Muscle layer of colon (tissue), 2 donors: Measurements from ENCODE around the gene FSTL5.

Experiments
- H3K27ac ChIP-seq: one replicate; pipeline ENCODE4 v1.7.0; 2013; ENCODE audit warnings: low read depth, mild to moderate bottlenecking, low read length, moderate library complexity
- H3K27me3 ChIP-seq, 2 donors: one replicate each; pipeline ENCODE4 v1.7.0; 2013; ENCODE audit warnings: low read length in 2 of 2, mild to moderate bottlenecking in 2 of 2; ENCODE audit not compliant: insufficient read depth in 2 of 2, control insufficient read depth in 1 of 2
- H3K36me3 ChIP-seq: one replicate; pipeline ENCODE4 v1.7.0; 2013; ENCODE audit warnings: mild to moderate bottlenecking, low read length; ENCODE audit not compliant: insufficient read depth
- H3K4me1 ChIP-seq: one replicate; pipeline ENCODE4 v1.7.0; 2013; ENCODE audit warnings: mild to moderate bottlenecking, low read length; ENCODE audit not compliant: insufficient read depth
- H3K4me3 ChIP-seq, 2 donors: one replicate each; pipeline ENCODE4 v1.7.0; 2013; ENCODE audit warnings: low read length in 2 of 2, low read depth in 1 of 2, mild to moderate bottlenecking in 1 of 2, moderate library complexity in 1 of 2
- H3K9ac ChIP-seq: one replicate; pipeline ENCODE4 v1.7.0; 2013; ENCODE audit warnings: low read length
- H3K9me3 ChIP-seq: one replicate; pipeline ENCODE4 v1.7.0; 2013; ENCODE audit warnings: mild to moderate bottlenecking, low read length
- donor health status: abdominal sarcoma.
- donor health status: Adenocarcinoma of cecum.

The FSTL5 gene

DNA sequence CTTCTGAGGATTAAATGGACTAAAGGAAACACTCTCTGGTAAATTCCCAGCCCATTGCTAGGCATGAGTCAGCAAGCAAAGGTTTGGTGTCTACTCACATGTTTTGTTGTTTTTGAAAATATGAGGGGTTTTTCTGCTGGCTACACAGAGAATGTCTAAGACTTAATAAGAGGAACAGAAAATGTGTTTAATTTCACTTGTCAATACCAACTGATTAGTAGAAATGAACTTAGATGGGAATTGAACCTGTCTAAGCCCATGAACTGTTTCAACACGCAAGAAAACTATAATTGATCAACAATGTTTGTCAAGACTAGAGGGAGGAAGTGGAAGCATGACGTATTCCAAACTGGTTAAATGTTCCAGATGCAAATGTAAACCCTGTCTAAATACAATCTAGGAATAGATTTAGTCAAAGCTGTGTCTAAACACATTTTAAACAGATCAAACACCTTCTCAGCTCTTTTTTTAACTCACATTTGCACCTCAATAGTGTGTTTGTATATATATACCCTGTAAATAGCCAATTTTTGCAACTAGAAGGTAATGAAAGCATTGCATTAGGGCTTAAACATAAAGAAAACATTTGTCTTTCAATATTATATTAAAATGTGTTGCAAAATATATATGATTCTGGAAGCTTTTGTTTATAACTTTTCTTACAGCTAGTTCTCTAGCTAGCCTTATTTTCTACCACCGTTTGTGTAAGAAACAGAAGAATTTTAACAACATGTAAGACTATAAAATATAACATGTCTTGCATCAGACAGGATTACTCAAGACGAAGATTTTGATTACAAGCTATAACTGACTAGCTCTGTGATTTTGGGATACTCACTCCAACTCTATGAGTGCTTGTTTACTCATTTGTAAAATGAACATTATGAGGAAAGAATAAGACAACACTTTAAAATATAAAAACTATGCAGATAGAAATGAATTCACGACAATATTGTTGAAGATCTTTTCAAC, 607.8 kb downstream of the FSTL5 start:
- H3K9me3 ChIP-seq = no peaks in the 10 kb centered on the region
- no peak overlapping the region for H3K27ac ChIP-seq
- H3K36me3 ChIP-seq = no peaks in the 10 kb centered on the region

DNA sequence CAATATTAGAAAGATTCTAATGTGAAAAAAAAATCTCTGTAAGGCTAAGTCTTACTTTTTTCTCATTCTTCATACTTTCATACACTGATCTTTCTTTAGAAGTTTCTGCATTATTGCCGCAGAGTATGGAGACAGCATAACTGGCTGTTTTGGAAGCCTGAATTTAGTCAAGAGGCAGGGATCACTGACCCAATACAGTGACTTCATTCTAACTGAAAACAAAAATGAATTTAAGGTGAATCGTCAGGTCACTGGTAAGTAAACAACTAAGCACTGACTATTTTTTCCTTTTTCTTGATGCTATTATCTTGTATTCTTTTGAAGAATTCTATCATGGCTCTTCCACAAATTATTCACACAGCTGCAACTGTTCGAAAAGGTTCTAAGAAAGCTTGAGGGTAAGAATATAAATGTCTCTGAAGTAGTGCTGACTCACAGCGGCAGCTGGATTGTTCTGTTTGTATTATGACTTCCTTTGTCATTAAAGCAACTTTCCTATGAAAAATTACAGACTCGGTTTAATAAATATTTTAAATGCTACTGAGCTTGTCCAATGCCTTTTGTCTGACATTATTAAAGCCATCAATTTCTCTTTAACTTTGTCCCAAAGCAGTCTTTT, 609.3 kb downstream of the FSTL5 start:
- Histone ChIP-seq H3K4me3 (no peak overlapping the region), H3K4me1 (no peaks in the 10 kb centered on the region), H3K36me3 (no peaks in the 10 kb centered on the region), H3K9ac (no peak overlapping the region), H3K9me3 (no peaks in the 10 kb centered on the region), H3K27me3 (no peaks in the 10 kb centered on the region), H3K27ac (no peak overlapping the region)

More for the DNA sequence above, 607.8 kb downstream of the FSTL5 start:
- Histone ChIP-seq H3K4me3 (no peak overlapping the region), H3K4me1 (no peaks in the 10 kb centered on the region), H3K27me3 (no peaks in the 10 kb centered on the region), H3K9ac (no peak overlapping the region)

DNA sequence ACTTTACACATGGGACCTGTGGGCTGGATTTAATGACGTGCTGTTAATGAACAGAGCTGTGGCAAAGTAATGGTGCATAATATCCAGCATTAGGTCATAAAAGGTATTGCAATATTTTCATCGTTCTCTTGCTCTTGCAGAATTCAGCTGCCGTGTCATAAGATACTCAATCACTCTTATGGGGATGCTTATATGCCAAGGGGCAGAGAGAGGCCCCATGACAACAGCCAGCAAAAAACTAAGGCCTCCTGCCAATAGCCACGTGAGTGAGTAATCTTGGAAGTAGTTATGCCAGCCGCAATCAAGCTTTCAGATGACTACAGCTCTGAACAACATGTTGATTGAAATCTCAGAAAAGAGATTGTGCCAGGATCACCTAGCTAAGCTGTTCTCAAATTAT, 616.9 kb downstream of the FSTL5 start:
- H3K9ac ChIP-seq = no peak overlapping the region

DNA sequence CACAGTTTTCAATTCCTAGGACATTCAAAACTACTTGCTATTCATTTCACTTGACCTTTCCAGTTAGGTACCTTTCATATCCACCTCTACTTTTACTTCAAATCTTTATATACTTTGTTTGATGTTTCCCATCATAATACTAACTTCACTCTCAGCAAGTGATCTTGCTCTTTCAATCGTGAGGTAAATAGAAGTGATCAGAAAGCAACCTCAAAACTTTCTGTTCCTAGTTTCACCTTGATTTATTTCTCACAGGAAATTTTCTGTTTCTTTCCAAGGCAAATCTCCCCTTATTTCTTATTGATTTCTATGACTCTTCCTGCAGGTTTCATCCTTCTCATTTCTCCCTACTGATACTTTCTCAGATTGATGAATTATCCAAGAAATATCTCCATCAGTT, 623.5 kb downstream of the FSTL5 start:
- H3K9me3 ChIP-seq = no peaks in the 10 kb centered on the region
- H3K36me3 ChIP-seq = no peaks in the 10 kb centered on the region
- H3K4me3 ChIP-seq = no peak overlapping the region

More for the DNA sequence above, 616.9 kb downstream of the FSTL5 start:
- H3K4me3 ChIP-seq = no peak overlapping the region
- H3K4me1 ChIP-seq = no peaks in the 10 kb centered on the region
- no peaks in the 10 kb centered on the region for H3K27me3 ChIP-seq
- H3K9me3 ChIP-seq = no peaks in the 10 kb centered on the region
- H3K36me3 ChIP-seq = no peaks in the 10 kb centered on the region
- H3K27ac ChIP-seq = no peak overlapping the region

GRCh38 chr4:161538941-161539340, 624.9 kb downstream of the FSTL5 start:
- no peak overlapping the region for H3K27ac ChIP-seq
- H3K9me3 ChIP-seq = no peaks in the 10 kb centered on the region
- no peaks in the 10 kb centered on the region for H3K4me1 ChIP-seq
- no peak overlapping the region for H3K4me3 ChIP-seq
- no peak overlapping the region for H3K9ac ChIP-seq
- no peaks in the 10 kb centered on the region for H3K36me3 ChIP-seq
- no peaks in the 10 kb centered on the region for H3K27me3 ChIP-seq

More for the DNA sequence above, 623.5 kb downstream of the FSTL5 start:
- H3K9ac ChIP-seq = no peak overlapping the region
- no peak overlapping the region for H3K27ac ChIP-seq
- no peaks in the 10 kb centered on the region for H3K4me1 ChIP-seq
- no peaks in the 10 kb centered on the region for H3K27me3 ChIP-seq

DNA sequence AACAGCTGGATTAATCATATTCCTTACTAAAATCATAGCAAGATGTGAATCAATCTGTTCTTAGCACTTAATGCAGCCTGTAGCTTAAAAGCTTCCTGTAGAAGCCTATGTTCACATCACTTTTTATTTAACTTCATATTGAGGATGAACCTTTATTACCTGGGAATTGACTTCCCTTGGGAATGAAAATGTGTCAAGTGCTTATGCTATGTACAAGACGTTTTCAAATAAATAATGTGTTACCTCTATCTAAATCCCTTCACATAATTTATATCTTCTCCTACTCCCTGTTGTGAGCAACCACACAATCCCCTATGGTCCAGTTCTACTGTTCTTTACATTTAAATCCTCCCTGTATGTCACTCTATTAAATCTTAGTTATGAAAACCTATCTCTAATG, 633.1 kb downstream of the FSTL5 start:
- no peaks in the 10 kb centered on the region for H3K27me3 ChIP-seq
- no peak overlapping the region for H3K27ac ChIP-seq
- H3K9me3 ChIP-seq = no peaks in the 10 kb centered on the region
- no peaks in the 10 kb centered on the region for H3K36me3 ChIP-seq
- H3K9ac ChIP-seq = no peak overlapping the region
- no peaks in the 10 kb centered on the region for H3K4me1 ChIP-seq
- H3K4me3 ChIP-seq = no peak overlapping the region

DNA sequence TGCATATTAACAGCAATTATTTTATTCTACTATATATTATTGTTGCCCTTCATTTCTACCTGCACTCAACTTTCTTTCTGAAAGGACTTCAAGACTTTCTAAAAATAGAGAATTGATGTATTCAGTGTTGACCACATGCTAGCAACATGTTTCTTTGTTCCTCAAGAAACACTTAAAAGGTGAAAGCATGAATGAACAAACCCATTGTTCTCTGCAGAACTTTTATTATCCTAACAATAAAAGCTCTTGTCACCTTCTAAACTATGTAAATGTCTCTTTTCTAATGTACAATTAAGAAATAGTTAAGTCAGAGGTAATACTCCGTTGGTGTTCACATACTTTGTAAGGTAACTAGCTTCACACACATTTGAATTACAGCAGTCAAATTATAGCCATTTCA, 638.7 kb downstream of the FSTL5 start:
- H3K9me3 ChIP-seq = no peaks in the 10 kb centered on the region
- H3K4me1 ChIP-seq = no peaks in the 10 kb centered on the region
- no peak overlapping the region for H3K4me3 ChIP-seq
- H3K9ac ChIP-seq = no peak overlapping the region
- no peak overlapping the region for H3K27ac ChIP-seq
- no peaks in the 10 kb centered on the region for H3K36me3 ChIP-seq
- no peaks in the 10 kb centered on the region for H3K27me3 ChIP-seq

GRCh38 chr4:161522031-161522430, 641.8 kb downstream of the FSTL5 start:
- no peaks in the 10 kb centered on the region for H3K27me3 ChIP-seq
- H3K36me3 ChIP-seq = no peaks in the 10 kb centered on the region
- no peak overlapping the region for H3K9ac ChIP-seq
- no peak overlapping the region for H3K27ac ChIP-seq
- no peak overlapping the region for H3K4me3 ChIP-seq
- H3K4me1 ChIP-seq = no peaks in the 10 kb centered on the region
- no peaks in the 10 kb centered on the region for H3K9me3 ChIP-seq

GRCh38 chr4:161519611-161520010, 644.2 kb downstream of the FSTL5 start:
- H3K27ac ChIP-seq = no peak overlapping the region
- no peaks in the 10 kb centered on the region for H3K9me3 ChIP-seq
- no peaks in the 10 kb centered on the region for H3K4me1 ChIP-seq
- no peak overlapping the region for H3K9ac ChIP-seq
- H3K27me3 ChIP-seq = no peaks in the 10 kb centered on the region
- H3K4me3 ChIP-seq = no peak overlapping the region
- no peaks in the 10 kb centered on the region for H3K36me3 ChIP-seq

- Histone ChIP-seq H3K4me1 (no peaks in the 10 kb centered on the region), H3K27me3 (no peaks in the 10 kb centered on the region), H3K9me3 (no peaks in the 10 kb centered on the region), H3K27ac (no peak overlapping the region), H3K4me3 (no peak overlapping the region), H3K9ac (no peak overlapping the region), H3K36me3 (no peaks in the 10 kb centered on the region)
These were observed 645.9 kb downstream of the FSTL5 start for GRCh38 chr4:161517941-161518340.

DNA sequence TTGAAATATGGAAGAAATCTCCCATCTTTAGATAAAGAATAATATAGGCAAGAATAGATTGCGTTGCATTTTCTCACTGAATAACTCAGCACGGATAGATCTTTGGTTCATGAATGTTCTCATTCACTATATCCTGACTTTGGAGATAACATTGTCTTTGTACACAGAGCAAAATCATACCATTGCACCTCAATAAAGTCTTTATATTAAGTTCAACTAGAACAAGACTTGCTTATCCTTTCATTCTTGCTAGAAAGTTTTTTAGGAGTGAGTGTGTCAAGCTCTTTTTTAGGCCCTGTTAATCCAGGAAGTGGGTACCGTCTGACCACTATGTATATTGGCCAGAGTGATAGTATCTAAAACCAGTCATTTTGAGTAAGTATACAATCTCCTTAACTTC, 658.7 kb downstream of the FSTL5 start:
- H3K27ac ChIP-seq = no peak overlapping the region
- H3K9me3 ChIP-seq = no peaks in the 10 kb centered on the region
- H3K4me1 ChIP-seq = no peaks in the 10 kb centered on the region
- no peak overlapping the region for H3K9ac ChIP-seq
- no peaks in the 10 kb centered on the region for H3K36me3 ChIP-seq
- H3K27me3 ChIP-seq = no peaks in the 10 kb centered on the region
- H3K4me3 ChIP-seq = no peak overlapping the region
